Activated CD8-positive, alpha-beta memory T cell treated with anti-CD3 and anti-CD28 coated beads for 24 hours (primary cell): ENCODE results near the gene ADAM33.

Experiments
- DNase-seq: peaks from one replicate; pipeline ENCODE4 v3.0.0-alpha.2; 2020

The ADAM33 gene

DNA sequence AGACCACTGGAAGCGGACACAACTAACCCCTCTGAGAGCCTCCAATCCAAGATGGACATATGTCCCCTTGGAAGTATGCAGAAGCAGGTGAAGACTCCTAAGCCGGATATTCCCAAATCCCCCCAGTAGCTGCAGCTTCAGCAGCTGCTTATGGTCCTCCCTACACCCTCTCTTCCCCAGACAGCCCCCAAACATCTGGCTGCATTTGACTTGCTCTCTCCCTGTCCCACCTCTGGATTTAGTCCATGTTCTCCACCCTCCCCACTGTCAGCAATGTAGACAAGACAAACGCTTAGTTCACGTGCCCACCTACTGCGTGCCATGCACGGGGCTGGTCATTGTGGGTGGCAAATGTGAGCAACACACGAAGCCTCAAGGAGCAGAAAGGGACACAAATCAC is 4.6 kb upstream of the ADAM33 start:
- no peak for DNase-seq

DNA sequence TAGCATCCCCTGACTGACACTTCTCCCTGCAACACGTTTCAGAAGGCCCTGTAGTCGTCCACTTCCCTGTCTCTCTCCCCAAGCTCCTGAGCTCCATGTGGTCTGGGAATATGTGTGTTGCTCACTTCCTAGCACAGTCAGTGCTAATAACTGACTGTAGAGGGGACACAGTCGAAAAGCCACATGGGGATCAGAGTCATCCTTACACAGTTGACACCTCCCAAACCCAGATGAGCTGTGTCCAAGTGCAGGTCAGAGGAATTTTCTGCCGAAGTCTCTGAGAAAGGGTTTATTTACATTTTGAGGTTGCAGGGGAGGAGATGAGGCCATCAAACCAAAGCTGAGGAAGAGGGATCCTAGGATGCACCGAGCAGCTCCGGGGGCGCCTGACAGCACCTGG is 3.5 kb upstream of the ADAM33 start:
- no peak for DNase-seq

GRCh38 chr20:3681352-3681930 is 369 bp downstream of the ADAM33 start:
- DNase-seq: no peak

DNA sequence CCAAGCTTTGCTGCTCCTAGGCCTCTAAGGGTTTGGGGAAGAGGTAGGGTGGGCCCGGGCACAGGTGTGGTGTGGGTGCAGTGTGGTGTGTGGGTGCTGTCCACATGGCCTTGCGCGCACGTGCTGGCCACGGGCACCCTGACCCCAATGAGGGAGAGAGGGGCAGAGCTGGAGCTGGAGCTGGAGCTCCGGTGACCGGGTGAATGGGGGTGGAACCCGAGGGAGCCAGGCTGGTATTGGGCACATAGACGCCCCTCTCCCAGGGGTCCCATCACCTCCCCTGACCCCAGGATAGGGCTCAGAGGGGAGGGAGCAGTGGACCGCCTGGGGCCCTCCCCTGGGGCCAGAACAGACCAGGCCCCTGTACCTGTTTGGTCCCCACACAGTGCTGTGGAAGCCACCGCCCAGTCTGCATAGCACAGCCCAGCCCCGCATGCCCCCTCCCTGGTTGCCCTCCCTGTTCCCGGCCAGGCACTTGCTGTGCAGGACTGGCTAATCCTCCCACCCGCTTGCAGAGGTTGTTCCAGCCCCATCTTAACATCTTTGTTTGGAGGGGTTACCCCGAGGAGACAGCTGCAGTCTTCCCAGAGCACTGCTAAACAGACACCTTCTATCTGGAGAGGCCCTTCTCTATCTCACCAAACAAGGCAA is 984 bp downstream of the ADAM33 start:
- no peak for DNase-seq

- no peak for DNase-seq
Observed at GRCh38 chr20:3679749-3680700, 1.8 kb downstream of the ADAM33 start.

GRCh38 chr20:3678856-3679720 is 2.7 kb downstream of the ADAM33 start:
- DNase-seq: no peak

DNA sequence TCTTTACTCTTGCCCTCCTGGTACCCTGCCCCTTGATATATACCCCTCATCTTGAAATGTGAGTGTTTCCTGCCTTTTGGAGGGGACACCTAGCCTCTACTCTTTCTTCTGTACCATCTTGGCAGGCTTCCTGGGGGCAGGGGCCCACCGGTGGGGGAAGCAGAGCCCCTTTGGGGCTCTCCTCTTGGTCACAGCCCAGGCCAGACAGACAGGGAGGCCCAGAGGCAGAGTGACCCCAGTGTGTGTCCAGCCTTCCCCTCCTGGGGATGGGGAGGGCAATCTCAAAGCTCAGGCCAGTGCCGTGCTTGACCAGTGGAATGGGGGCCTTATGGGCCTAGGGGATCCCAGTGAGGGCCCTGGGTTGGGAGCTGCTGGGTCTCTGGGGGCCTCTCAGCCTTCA is 3.6 kb downstream of the ADAM33 start:
- no peak for DNase-seq

GRCh38 chr20:3677733-3678132 is 4.1 kb downstream of the ADAM33 start:
- DNase-seq: no peak

GRCh38 chr20:3674995-3675900 is 6.6 kb downstream of the ADAM33 start:
- DNase-seq: no peak

DNA sequence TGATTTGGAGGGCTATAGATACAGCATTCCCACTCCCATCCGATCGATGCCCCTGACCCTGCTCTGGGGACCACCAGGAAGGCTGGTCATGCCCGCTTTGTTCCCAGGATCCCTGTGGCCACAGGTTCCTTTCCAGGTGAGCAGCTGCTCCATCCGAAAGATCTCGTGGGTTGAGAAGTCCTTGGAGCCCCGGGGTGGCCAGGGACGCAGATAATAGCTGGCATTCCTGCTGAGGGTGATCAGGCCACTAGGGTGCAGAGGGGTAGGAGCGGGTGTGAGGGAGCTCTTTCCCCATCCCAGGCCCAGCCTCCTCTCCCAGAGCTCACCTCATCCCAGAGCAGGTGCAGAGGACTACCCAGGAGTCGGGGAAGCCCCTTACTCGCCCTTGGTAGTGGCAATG is 7.4 kb downstream of the ADAM33 start:
- no peak for DNase-seq

- DNase-seq: no peak
Observed at GRCh38 chr20:3673221-3674070, 8.4 kb downstream of the ADAM33 start.

DNA sequence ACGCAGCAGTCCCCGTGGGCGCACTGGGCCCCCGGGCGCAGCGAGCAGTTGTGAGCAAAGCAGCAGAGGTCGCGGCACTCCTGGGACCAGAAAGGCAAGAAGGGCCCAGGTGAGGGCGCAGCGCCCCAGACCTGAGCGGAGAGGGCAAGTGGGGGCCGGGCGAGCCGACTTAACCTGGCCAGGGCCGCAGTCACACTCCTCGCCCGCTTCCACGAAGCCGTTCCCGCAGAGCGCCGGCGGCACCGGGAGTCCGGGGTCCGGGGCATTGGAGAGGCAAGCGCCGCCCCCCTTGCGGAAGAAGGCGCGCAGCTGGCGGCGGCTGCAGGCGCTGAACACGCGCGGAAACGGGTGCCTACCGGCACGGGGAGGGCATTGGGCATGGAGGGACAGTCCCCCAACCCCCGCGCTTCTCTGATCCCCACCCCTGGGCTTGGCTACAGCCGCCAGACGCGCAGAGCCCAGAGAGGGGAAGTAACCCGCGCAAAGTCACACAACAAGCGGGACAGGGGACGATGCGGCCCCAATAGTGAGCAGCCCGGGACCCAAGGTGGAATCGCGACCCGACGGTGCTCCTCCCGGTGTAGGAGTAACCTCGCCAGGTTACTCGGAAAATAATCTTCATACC is 9.2 kb downstream of the ADAM33 start:
- DNase-seq: no peak

GRCh38 chr20:3671986-3672546 is 9.7 kb downstream of the ADAM33 start:
- DNase-seq: no peak

DNA sequence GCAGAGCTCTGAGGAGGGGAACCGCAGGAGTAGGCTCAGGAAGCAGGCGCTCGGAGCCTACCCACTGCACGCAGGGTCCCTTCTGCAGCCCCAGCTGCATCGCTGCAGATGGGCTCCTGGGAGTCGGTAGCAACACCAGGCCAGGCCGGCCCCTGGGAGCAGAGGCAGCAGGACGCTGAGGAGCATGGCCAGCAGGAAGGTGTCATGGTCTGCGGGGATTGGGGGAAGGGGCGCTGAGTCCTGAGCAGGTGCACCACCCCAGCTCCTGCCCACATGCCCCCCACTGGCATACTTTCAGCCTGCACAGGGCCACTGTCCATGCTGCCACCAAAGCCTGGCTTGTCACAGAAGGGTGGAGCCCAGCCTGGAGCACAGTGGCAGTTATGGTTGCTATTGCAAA is 10.9 kb downstream of the ADAM33 start:
- DNase-seq: no peak

- no peak for DNase-seq
Observed at GRCh38 chr20:3670511-3670910, 11.3 kb downstream of the ADAM33 start.

DNA sequence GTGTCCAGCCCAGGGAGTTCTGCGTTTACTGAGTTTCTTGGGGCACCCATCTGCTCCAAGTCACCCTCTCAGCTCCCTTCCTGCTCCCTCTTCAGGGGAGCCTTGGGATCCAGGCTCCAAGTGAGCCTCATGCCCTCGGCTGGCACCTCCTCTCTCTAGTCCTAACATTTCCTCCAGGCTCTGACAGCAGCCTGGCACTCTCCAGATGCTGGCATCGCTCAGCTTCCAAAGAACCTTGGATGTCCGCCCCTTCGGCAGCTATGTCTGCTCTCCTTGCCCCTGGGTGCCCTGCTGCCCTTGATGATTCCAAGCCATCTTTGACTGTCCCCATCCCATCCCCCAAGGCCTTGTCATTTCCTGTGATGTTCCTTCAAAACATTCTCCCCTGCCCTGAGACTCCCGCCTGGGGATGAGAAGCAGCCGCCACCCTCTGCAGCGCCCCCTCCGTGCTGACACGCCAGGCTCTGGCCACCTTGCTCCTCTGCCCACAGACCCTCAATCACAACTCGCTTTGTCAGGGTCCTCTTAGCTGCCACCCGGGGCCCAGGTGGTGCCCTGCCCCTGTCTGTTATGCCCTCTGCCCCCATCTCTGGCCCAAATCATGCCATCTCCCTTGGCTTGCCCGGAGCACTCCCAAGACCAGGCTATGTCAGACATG is 12.0 kb downstream of the ADAM33 start:
- no peak for DNase-seq

DNA sequence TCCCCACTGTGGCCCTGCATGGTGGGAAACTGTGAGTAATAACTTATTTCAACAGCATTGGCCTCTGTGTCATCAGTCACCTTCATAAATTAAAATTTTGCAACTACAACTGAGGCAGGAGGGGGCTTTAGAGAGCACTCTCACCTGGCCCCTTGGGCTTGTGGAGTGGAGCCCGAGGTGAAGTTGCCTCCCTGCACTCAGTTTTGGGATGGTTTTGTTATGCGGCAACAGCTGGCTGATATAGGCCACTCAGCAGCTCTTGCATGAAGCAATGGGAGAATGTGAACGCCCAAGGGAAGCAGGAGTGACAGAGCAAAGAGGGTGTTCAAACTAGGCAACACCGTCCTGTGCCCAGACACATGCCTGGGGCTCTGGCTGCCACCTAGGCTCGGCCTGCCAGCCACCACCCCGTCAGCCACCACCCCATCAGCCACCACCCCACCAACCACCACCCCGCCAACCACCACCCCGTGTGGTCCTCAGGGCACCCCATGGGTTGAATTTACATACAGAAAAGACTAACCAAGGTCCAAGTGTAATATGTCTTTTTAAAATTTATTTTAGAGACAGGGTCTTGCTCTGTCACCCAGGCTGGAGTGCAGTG is 14.3 kb downstream of the ADAM33 start:
- DNase-seq: no peak

- DNase-seq: no peak
Observed at GRCh38 chr20:3663858-3664257, 18.0 kb downstream of the ADAM33 start.
